T-helper 9 cell (primary cell): ENCODE results near the gene BUD13.

Source experiments
- DNase-seq: peaks from one replicate; pipeline ENCODE4 v3.0.0-alpha.2; 2020

BUD13 gene

DNA sequence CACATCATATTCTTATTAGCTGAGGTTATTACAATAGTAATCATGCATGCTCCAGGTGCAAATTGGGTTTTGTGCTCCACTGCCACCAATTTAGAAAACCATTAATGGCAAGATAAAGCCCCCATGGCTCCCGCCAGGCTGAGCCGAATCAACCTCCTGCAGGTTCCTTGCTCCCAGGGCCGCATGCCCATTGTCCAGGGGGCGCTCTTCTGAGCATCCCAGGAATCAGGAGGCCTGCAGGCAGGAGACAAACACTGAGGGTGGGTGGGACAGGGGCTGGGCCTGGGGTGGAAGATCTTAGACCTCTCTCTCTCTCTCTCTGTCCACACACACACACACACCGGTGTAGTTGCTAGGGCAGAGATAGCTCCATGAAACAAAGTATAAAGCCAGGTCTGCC lies 57.4 kb downstream of the BUD13 start:
- DNase-seq: no peak

DNA sequence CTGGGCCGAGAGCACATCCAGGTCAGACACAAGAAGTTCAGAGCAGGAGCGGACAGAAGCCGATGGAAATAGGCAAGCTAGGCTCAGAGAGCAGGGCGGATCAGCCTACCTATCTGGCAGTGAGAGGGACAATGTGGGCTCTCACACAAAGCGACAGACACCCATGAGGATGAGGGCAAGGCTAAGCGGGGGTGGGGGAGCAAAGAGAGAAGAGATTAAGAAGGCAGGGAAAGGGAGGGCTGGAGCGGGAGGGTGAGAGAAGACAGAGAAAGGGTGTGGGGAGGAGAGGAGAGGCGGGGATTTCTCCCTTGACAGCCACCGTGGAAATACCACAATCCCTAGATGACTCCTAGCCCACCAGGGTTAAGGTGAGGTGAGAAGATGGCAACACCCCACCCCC lies 57.9 kb downstream of the BUD13 start:
- DNase-seq: no peak

DNA sequence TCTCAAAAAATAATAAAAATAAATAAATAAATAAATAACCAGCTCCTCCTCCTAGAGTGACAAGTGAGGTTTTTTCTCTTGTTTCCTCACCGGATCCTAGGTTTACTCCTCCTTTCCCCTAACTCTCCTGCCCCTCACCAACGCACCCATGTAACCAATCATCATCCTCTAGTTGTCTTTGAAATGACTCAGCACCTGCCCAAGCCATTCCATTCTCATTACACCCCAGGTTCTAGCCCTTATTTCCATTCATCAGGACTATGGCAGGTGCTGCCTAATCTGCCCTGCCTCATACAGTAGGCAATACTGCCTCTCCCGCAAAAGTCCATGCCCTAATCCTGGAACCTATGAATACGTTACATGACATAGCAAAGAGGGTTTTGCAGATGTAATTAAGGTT lies 60.4 kb downstream of the BUD13 start:
- DNase-seq: no peak

DNA sequence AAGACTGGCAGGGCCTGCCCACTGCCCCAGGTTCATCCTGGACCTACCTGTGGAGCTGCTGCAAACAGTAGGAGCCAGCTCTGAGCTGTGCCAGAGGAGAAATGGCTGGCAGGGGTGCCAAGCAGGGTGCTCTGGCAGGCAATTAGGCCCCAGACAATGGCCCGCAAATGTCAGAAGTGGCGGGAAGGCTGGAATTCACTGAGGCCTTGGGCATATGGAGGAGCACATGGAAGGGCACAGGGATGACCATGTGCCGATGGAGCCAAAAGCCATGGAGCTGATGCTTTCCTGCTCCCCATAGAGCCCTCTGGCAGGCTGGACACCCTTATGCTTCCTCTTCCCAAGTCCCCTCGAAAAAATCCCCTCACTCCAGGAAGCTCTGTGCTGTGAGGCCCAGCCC lies 62.0 kb downstream of the BUD13 start:
- DNase-seq: no peak

DNA sequence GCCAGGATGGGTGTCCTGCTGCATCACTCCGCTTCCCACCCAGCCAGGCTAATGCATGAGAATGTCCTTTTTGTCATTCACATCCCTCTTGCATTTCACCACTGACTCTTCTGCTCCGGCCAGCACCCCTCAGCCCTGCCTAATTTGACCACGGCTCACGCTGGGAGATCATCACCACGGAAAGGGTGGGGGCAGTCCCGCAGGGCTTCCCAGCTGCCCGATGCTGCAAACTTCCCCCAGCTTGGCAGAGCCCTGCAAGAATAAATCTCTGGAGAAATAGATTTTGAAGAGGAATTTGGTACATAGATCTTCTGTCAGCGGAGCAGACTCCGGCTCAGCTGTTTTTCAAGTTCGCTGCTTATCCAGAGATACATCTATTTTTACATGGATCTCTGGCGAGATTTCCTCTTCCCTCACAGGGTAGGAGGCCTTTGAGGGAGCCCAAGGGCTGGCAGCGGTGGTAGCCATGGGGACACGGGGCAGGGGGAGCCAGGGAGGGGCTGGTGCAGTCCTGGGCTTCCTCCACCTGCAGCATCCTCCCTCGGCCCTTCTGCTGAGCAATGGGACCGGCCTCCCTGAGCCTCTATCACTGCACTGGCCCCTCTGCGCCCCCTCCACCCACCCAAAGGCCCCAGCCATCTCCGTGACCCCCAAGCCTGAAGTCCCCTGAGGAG lies 62.6 kb downstream of the BUD13 start:
- DNase-seq: no peak

DNA sequence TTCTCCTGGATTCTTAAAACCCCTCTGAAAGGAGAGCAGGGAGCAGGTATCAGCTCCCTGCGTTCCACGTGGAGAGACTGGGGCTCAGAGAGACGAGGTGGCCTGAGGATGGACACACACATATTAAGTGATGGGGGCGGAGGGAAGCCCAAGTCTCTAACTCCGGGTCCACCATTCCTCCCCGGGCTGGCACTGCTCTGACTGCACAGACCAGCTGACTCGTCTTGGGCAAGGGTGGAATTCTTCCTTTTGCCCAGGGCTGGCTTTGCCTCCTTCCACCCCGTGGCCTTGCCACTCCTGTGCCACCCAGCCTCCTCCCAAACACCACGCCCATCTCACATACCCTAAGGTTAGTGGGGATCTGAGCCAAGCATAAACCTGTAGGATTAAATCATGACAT lies 65.0 kb downstream of the BUD13 start:
- no peak for DNase-seq

DNA sequence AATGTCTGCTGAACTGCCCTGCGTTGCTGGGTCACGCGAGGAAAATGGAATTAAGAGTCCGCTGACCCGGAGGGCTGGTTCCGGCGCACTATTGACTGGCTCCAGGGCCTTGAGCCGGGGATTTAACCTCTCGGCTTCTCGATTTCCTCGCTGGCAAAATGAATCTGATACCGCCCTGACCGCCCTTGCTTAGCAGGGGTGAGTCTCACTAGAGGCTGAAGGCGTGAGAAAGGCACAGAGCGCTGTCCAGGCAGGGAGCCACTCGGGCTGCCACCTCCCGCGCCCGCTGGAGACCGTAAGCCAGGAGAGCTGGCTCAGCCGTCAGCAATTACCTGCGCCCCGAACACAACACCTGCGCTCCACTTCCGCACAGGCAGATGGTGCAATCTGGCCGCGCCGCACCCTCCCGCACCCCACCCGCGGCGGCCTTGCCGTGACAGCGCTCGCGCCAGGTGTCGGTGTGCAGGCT lies 65.6 kb downstream of the BUD13 start:
- DNase-seq: no peak

DNA sequence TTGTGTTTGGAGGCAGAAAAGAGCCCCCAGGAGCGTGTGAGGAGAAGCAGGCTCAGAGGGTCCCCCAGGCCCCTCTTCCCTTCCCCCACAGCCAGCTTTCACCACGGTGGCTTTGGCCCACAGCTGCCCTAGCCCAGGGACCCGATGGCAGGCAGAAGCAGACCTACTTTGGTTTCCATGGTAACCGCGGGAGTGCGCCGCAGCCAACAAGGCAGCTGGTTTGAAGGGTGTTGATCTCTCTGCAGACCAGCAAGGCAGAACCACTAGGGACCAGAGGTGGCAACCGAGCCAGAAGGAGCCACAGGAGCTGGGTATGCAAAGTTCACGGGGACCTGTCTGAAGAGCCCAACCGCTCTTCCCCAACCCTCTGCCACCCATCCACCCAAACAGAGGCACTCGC lies 69.4 kb downstream of the BUD13 start:
- DNase-seq: no peak

DNA sequence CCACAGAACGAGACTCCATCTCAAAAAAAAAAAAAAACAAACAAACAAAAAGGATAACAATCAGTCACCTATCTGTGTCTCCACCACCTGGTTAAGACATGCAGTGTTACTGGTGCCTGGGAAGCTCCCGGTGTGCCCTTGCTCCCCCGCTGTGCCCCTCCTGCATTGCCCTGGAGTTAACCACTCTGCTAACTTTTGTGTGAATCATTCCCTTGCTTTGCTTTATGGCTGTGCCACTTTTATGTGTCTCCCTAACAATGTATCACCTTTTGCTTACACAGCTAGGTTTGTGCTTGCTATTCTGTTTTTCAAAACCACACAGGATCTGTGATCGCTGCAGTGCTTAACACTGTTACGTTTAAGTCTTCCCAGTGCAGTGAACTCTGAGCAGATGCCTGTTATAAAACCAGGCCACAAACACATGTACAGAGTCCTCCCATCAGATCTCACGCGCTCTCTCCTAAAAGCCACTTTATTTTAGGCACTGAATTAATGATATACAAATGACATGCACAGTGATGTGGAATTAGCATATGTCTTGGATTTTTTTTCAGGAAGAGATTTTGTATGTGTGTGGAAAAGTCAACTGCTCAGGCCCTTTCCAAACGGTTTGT lies 69.9 kb downstream of the BUD13 start:
- no peak for DNase-seq

DNA sequence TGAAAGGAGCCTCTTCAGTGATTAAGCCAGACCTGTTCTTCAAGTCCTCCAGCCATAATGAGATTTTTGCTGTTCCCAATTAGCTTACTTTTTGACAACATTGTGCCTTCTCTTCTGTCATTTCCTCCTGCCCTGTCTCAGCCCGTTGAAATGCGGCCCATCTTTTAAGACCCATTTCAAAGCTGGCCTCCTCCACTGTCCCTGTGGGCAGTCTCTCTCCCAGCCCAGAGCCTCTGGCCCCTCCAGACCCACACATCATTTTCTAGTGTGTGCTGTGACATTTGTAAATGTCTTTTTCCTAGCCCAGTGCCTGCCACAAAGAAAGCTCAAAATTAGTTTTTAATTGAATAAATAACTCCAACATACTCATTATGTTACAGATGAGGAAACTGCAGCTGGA lies 70.9 kb downstream of the BUD13 start:
- no peak for DNase-seq

DNA sequence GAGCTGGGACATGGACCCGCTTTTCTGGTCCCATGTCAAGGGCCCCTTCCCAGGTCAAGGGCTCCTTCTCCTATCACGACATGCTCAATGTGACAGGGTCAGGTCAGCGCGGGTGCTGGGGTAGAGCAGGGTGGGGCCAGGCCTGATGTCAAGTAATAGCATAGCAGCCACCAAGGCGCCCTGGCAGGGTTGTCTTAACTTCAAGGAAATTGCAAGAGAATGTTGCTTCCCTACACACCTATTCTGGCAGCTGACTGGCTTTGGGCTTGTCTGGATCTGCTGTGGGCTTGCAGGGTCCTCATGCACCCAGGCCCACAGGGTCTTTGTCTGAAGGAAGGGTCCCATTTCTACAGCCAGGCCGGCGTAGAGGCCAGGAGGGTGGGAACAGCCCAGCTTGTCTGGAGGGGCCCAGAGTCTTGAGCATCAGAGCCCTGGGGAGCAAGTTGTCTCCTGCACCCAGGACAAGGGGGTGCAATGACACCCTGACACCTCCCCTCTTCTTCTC lies 71.4 kb downstream of the BUD13 start:
- DNase-seq: no peak

DNA sequence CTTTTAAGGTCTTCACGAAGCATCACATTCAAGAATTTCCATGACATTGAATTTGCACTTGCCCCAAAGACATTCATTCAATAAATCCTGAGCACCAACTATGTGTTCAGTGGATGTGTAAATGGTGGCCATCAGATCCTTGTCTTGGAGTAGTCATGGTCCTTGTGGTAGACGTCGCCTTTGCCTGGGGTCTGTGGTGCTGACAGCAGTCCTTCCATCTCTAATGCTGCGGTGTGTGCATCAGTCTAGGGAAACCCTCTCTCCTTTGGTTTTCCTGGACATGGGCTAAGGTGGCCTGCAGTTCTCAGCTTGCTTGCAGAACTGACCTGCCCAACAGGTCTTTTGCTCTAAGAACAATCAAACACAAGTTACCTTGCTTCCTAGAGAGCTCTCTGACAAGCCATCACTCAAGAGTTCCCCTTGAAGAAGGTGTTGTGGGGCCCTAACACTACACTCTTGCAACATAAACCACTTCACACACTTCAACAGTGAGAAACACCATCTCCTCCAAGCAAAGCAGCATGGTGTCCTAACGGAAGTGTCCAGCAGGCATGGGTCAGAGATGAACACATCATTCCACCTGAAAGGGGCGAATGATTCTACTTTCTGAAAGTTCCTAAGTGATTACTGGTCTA lies 72.1 kb downstream of the BUD13 start:
- no peak for DNase-seq
